NCI-H82 treated with DMSO at 0.1 percent for 48 hours (cell line): ENCODE results near the gene CFTR.
"Not testable (repeated sequence)": the region's sequence is repeated elsewhere in the genome, so short reads cannot be mapped to it uniquely, and the experiment has no call there.

ENCODE experiments used
- DNase-seq: peaks from one replicate; lab custom pipeline; 2025; ENCODE audit not compliant: unreplicated experiment; lab: John Stamatoyannopoulos, UW

Gene CFTR

DNA sequence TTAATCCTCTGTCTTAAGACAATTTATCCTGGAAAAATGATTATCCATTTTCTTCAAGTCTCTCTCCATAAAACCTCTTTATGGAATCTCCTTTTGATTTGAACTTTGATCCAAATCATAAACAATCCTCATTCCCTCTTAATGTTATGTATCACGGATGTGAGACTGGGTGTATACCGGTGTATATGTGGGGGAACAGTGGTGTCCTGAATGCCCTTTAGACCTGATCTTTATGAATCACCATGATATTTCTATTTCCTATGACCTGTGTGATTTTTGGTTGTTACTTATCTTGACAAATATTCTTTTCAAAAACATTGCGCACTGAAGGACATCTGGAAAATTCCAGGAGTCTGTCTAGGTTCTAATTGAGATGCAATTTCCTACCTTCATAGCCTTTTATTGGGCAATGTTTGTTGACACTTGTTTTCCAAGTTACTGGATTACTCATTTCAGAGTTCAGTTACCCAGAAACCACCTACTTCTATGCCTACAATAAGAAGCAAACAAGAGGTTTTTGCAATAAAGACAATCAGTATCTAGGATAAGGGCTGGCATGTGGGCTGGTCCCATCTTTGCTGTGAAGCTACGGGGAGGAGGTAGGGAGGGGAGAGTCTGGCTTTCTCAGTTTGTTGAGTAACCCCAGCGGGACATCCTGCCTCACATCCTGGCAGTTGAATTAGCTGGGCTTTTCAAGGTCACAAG lies 203.0 kb downstream of the CFTR start:
- DNase-seq = no peak

DNA sequence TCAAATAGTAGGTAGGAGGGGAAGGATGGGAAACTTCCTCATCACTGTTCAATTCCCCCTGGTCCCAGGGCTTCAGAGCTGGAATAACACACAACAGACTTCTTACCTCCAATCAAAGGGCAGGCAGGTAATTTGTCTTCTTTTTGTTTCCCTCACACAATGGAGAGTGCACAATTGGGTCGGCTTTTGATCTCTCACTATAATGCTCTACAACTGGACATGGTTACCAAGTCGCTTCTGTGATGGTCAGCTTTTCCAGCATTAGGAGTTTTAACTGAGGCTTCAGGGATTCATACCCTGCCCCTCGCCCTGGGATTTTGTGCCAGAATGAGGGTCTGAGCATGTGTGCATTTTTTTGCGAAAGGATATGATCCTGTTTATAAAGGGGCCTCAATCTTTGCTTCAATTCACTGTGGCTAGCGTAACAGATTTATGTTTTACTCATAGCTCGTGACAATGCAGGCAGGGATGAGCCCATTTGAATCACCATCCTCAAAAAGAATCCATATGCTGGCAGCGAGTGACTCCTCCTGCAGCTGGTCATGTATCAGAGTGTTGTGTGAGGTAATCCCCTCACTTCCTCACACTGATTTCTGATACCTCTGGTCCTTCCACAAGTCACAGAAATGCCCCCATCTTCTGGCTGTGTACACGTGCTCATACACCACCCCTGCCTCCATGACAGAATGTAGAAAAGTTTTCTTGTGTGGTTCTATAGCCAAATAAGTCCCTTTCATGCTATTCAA lies 203.8 kb downstream of the CFTR start:
- DNase-seq = no peak

DNA sequence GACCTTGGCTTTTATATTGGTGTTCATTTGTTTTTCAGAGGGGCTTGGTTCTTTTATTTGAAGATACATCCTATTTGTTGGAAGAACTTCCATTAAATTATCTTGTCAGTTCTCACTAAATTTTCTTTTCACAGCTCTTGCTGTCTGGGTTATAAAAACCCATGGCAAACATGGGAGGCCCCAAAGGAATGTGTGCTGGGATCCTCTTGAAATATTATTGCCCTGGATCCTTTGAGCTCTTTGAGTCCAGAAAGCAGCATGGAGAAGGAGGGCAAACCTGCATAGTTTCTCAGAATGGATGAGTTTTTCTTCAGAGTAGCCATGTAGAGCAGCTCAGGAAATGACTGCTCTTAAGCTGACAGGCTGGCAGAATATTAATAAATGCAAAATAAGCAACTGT lies 206.0 kb downstream of the CFTR start:
- no peak for DNase-seq

DNA sequence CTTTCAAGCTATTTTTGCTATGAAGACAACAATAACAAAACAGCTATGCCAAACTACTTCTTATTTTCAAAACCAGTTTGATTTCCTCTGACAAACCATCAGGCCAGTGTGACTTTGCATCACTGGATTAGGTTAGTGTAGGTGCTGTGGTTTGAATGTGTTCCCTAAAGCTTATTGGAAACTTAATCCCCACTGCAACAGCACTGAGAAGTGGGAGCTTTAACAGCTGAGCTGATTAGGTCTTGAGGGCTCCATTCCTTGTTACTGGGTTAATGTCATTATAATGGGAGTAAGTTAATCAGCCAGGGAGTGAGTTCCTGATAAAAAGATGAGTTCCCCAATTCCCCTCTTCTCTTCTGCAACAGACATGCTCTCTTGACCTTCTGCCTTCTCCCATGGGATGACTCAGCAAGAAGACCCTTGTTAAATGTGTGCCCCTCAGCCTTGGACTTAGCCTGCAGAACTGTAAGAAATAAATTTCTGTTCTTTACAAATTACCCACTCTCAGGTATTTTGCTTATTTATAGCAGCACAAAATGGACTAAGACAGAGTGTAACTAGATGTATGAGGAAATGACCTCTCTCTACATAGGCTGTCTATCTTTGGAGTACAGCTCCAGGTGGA lies 206.6 kb downstream of the CFTR start:
- peak; percentile 81 for DNase-seq

DNA sequence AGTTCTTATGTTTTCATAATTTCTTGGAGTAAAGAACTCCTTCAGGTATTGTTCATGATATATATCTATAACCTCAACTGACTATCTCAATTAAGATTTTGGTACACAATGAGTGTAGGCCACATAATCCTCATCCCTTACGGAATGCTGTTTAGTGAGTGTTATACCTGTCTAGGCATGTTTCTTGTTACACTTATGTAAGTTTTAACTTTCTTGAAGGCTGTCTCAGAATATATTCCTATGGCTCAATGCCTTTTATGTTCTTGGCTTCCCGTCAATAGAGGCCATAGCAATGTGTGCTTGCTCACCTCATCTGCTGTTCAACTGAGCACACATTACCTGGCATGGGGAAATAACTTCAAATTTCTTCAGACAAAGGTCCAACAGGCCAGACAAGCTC lies 208.3 kb downstream of the CFTR start:
- no peak for DNase-seq

DNA sequence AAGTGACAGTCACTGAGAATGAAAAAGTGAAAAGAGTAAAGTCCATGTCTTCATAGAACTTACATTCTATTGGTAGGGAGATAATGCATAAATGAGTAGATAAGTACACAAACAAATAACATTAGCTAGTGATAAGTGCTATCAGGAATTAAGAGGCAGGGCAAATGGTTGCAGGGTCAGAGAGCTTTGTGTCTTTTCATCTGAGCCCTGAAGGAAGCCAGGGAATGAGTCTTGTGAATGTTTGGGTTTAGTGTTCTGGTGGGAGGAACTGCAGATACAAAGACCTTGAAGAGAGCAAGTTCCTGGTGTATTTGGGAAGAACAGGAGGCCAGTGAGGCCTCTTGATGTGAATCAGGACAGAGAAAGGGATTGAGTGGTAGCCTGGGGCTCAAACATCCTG lies 209.6 kb downstream of the CFTR start:
- DNase-seq = no peak

DNA sequence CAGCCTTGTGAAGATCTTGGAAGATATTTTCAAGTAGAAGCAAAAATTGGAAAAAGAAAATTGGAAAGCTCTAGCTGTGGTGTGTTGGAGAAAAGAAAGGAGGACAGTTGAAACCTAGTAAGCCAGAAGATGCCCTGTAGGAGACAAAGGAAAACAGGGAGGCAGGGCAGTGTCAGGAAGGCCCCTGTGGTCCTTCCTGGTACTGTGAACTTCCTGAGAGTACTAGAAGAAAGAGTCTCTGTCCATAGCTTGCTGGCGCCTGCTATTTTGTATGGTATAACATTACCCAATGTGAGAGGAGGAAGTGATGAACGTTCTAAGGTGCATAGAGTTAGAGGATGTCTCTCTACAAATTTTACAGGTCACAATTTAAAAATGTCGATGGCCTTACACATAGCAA lies 210.3 kb downstream of the CFTR start:
- no peak for DNase-seq

DNA sequence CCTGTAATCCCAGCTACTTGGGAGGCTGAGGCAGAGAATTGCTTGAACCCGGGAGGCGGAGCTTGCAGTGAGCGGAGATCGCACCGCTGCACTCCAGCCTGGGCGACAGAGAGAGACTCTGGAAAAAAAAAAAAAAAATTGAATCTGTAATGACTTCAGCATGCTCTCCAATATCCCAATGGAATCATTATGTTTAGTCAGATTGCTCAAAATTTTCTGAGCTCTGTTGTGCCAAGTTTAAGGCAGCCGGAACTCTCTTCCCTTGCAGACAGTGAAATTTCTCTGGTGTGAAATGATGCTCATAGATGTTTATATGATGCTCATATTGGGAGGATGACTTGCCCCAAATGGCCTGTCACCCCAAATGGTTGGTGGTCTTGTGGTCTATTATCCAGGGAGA lies 212.5 kb downstream of the CFTR start:
- no peak for DNase-seq

DNA sequence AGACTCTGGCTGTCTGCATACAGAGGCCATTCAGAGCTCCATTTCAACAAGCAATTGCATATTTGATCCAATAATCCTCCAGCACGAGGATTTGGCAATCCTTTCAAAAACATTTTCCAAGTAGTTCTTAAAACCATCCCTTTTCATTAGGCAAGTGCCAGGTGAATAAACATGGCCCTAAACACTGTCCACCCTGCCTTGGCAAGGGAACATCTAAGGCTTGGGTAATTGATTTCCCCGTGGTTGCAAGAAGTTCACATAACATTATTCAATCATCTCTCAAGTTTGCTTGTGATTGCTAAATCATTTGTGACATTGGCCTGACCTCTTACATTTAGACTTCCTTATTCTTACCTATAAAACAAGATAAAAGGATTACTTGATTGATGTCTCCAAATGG lies 218.2 kb downstream of the CFTR start:
- no peak for DNase-seq

DNA sequence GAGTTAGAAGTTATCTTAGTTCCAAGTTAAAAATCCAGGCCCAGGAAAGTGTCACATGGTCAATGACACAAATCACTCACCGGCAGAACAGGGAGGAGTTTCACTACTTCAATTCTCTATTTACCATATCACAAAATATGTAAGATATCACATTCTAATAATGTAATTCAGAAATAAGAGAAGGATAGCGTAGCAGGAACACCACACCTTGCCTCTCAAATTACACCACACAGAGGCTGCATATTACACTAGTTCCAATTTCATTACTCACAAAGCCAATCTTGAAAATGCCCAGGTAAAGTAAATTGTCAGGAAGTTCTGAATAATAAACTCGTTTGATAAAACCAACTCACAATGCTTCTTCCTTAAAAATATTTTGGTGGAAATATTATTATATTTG lies 224.2 kb downstream of the CFTR start:
- no peak for DNase-seq

DNA sequence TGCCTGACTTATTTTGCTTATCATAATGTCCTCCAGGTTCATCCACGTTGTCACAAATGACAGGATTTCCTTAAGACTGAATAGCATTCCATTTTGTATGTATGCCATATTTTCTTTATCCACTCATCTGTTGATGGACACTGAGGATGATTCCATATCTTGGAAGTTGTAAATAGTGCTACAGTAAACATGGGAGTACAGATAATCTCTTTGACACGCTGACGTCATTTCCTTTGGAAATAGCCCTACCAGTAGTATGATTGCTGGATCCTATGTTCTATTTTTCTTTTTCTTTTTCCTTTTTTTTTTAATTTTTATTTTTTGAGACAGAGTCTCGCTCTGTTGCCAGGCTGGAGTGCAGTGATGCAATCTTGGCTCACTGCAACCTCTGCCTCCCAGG lies 225.8 kb downstream of the CFTR start:
- DNase-seq = no peak

DNA sequence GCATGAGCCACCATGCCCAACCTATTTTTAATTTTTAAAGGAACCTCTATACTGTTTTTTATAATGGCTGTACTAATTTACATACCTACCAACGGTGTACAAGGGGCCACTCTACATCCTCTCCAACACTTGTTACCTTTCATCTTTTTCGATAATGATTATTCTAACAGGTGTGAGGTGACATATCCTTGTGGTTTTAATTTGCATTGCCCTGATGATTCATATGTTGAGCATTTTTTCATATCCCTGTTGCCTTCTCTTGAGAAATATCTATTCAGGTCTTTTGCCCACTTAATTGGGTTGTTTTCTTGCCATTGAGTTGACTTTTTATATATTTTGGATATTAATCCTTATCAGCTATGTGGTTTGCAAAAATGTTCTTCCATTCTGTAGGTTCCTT lies 226.4 kb downstream of the CFTR start:
- no peak for DNase-seq

DNA sequence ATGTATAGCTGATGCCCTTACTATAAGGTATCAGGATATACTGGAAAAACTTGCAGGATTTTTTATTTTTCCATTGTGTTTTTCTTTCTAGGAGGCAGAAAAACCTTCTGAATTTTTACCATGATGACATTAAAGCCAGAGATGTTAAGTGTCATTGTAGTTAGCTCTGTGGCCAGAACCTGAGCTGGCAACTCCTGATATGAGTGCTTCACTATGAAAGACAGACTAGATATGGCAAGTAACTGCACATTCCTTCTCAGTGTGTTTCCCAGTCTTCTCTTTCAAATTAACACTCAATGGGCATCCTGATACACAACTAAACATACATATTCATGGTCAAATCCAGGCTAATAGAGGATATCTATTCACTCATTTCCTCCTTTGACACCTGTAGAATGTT lies 227.3 kb downstream of the CFTR start:
- DNase-seq = no peak

DNA sequence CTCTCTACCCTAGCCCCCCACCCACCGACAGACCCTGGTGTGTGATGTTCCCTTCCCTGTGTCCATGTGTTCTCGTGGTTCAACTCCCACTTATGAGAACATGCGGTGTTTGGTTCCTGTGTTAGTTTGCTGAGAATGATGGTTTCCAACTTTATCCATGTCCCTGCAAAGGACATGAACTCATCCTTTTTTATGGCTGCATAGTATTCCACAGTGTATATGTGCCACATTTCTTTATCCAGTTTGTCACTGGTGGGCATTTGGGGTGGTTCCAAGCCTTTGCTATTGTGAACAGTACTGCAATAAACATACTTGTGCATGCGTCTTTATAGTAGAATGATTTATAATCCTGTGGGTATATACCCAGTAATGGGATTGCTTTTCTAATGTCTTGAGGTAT lies 228.3 kb downstream of the CFTR start:
- DNase-seq = not testable (repeated sequence)

DNA sequence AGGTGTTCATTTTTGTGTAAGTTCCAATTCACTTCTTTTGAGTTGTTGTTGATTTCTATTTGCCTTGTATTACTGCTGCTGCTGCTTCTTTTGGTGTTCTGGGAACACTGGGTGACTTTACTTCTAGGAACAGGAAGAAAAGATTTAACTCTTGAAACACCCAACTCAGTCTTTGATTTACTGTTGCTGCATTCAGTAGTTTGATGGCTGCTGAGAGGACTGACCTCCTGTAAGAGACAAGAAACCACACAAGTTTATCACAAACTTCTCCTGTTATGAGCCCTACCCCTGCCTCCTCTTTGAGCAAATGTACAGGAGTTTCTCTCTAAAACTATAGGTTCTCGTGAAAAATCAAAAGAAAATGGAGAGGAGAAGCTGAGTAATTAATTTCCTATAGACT lies 231.7 kb downstream of the CFTR start:
- DNase-seq = no peak

DNA sequence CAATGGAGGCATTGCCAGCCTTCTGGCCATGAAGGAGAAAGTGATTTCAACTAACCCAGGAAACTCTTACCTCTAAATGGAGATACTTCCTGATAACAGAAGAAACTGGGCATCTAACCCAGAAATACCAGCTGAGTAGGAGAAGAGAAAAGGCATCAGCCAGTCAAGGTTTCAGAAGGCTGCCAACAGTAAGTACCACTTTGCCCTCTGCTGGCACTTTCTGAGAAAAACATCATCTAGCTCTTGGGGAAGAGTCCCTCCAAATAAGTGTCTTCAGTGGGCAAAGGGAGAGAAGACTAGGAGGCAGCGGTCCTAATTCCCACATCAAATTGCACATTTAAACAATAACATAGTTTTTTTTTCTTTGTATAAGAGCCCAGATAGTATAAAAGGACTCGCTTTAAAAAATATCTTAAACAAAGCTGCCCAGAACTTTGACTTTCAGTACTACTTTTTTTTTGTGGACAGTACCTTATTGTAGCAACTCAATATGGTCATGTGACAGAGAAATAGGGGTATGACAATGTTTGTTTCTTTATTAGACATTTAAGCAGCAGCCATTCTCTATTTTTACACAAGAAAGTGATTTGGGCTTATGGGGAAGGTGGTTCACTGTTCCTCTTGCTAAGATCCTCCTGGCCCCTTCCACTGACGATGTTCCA lies 236.1 kb downstream of the CFTR start:
- DNase-seq = peak; percentile 3

DNA sequence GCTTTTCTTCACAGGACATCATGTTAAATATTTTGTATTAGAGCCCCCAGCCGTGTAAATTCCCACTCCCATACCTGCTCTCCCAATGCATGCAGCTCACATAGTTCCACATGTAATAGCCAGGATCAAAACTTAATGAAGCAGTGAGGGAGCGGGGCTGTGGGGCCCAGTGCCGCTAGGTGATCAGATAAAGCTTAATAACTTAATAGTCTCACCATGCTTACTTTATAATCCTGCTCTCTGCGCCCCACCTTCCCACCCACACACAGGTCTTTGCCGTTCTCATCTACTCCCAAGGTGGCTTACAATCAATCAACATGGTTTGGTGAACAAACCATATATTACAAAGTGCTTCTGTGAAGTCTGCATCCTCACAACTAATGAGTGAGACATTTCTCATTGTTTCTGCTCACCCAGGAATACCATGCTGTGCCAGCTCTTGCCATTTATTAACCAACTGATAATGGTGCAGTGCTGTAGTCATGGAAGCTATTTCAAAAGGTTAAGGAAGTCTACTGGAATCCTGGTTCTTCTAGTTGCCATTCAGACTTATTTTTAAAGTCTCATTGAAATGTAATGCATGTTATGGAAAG lies 237.0 kb downstream of the CFTR start:
- no peak for DNase-seq

DNA sequence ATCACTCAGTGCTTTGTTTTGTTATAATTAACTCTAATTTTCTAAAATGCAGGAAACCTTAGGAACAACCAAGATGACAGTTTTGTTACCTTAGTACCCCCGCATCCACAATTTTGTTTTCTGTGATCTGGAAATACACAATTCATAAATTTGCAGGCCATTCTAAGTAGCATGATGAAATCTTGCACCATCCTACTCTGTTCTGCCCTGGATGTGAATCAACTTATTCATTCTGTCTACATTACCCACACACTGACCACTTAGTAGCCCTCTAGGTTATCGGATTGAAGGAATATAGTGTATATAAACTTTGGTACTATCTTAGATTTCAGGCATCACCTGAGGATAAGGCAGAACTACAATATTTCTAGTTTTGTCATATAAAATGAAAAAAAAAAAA lies 237.5 kb downstream of the CFTR start:
- no peak for DNase-seq
